ENCODE measurements around the gene LRRTM4.

GRCh38 chr2:77105008-77105407 lies 417.2 kb downstream of the LRRTM4 start:
- TF ChIP-seq POLR2A (IDR thresholded peaks at IDR 0.05) (no peak), CTCF (IDR thresholded peaks at IDR 0.05) (no peak)
